Fibroblast of villous mesenchyme (primary cell): ENCODE data around the gene ELAVL1. TPM values are rescaled to one million over a fixed set of nuclear protein-coding genes. Genes with fewer than 3 reads are reported as not detected.

ENCODE experiments used
- DNase-seq: peaks from one replicate; pipeline ENCODE4 v3.0.0-alpha.2; 2010; ENCODE audit warnings: low read depth
- H3K4me3 ChIP-seq: 2 replicates; pipeline ENCODE4 v1.5.1; 2011; ENCODE audit warnings: low read depth, mild to moderate bottlenecking, low read length
- total RNA-seq: library from RNA; depleted of rRNA; stranded (reverse); fragments of >200 nt; gene quantifications from 2 replicates; pipeline ENCODE4 v1.2.3, GENCODE V29; 2012
- TF ChIP-seq, protein P1 (sequence below): IDR thresholded peaks from 2 replicates; pipeline ENCODE4 v1.5.1; 2012; ENCODE audit warnings: low read depth, mild to moderate bottlenecking, low read length; ENCODE audit not compliant: insufficient read depth

The ELAVL1 gene
- total RNA-seq, result 20.3 and 26.8 TPM in 2 replicates

DNA sequence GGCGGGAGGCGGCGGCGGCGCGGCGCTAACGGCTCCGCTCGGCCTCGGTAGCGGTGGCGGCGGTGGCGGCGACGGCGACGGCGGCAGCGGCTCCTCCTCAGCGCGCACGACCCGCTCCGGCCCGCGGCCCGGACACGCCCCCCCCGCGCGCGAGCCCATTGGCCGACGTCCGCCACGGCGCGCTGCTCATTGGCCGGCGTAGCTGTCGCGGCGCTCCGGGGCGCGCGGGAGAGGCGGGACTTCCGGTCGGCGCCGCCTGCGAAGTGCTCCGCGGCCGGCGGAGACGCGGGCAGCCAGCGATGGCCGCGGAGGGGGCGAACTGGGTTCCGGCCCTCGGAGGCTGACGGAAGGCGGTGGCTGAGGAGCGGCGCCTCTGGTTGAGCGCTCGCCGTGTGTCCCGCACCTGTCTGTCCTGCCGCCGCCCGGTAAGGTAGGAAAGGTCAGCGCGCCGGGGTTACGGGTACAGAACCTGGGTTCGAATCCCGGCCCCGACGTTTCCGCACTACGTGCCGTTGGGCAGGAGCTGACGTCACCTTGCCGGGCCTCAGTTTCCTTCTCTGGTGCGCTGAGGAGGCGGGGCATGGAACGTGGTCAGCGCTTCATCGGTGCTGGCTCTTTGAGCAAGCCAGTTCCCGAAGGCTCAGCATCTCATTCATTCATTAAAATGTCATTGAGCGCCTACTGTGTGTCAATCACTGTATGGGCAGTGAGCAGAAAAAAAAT, at the start of gene ELAVL1:
ELAVL1 (minus strand) TSS at position 108 of the 723 bp plus-strand sequence. CDS start 13,826 bp downstream, outside the sequence.
- peak within 1 kb of the TSS; percentile 91 for H3K4me3 ChIP-seq
- TF ChIP-seq, protein P1, sequence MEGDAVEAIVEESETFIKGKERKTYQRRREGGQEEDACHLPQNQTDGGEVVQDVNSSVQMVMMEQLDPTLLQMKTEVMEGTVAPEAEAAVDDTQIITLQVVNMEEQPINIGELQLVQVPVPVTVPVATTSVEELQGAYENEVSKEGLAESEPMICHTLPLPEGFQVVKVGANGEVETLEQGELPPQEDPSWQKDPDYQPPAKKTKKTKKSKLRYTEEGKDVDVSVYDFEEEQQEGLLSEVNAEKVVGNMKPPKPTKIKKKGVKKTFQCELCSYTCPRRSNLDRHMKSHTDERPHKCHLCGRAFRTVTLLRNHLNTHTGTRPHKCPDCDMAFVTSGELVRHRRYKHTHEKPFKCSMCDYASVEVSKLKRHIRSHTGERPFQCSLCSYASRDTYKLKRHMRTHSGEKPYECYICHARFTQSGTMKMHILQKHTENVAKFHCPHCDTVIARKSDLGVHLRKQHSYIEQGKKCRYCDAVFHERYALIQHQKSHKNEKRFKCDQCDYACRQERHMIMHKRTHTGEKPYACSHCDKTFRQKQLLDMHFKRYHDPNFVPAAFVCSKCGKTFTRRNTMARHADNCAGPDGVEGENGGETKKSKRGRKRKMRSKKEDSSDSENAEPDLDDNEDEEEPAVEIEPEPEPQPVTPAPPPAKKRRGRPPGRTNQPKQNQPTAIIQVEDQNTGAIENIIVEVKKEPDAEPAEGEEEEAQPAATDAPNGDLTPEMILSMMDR, result no peak
- peak; percentile 91 for DNase-seq

DNA sequence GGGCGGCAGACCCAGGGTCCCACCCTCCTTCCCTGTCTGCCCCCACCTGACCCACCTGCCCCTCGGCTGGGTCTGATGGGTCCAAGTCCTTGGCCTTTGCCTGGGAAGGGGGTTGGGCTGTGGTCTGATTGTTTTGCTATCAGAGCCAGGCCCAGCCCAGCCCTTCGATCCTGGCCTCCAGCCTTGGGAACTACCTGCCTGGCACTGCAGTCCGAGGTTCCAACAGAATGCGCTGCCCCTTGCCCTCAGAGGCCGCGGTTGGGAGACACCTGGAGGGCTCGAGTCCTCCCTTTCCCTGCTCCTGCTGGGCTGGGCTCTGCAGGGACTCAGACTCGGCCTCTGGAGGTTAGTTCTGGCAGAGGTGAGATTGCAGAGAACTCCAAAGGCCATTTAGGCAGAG, 48.7 kb upstream of the ELAVL1 start:
- no peak for DNase-seq
- TF ChIP-seq, protein P1, result no peak
- no peak overlapping the region for H3K4me3 ChIP-seq

DNA sequence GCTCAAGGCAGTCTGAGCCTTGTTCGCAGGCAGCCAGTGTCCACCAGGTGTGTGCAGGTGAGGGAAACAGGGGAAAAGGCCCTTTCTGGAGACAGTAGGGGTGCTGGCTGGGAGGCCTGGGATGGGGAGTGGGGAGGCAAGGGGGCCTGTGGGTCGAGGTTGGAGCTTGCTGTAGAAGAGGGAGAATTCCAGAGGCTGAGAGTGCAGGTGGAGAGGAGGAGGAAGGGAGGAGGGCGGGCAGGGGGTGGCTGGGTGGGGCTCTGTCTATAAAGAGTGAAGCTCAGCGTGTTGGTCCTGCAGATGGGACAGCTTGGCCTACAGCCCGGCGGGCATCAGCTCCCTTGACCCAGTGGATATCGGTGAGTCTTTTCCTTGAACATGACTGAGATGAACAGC, 47.0 kb upstream of the ELAVL1 start, which contains the start of gene CCL25:
CCL25 (plus strand) TSS at position 297 of the 396 bp plus-strand sequence. CDS start 290 bp downstream, outside the sequence.
- no peak for DNase-seq
- TF ChIP-seq, protein P1, result no peak
- no peak within 1 kb of the TSS for H3K4me3 ChIP-seq

DNA sequence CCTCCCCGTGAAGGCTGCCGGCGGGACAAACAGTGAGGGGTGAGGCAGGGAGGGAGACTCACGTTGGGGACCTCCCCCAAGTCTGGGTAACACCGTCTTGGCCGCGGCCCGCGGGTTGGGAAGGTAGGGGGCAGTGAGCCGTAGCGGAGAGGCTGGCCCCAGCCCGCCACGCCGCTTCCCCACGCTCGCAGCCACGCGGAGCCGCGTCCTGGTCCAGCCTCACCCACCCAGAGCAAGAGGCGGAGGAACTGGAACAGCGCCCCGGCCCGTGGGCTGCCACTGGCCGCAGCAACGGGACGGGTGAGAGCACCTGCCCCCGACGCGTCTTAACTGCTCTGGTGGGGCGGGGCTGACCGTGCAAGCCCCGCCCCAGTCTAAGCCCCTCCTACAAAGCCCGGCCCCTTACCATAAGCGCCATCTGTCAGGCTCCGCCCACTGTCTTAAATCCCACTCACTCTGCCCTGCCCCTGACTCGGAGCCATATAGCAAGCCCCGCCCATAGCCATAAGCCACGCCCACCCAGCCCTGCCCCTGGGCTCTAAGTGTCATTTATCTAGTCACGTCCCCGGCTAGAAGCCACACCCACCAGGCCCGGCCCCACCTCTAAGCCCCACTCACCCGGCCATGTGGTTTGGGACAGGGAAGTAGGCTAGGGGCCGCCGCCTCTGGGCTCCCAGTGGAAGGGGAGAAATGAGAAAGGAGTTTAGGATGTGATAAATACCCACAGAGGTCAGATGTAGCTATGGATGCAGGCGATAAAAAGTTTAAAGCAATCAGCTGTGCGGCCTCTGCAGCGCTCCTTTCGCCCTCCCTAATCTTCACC, 45.0 kb upstream of the ELAVL1 start:
- DNase-seq, result peak; percentile 74
- peak overlapping the region; percentile 21 for H3K4me3 ChIP-seq

DNA sequence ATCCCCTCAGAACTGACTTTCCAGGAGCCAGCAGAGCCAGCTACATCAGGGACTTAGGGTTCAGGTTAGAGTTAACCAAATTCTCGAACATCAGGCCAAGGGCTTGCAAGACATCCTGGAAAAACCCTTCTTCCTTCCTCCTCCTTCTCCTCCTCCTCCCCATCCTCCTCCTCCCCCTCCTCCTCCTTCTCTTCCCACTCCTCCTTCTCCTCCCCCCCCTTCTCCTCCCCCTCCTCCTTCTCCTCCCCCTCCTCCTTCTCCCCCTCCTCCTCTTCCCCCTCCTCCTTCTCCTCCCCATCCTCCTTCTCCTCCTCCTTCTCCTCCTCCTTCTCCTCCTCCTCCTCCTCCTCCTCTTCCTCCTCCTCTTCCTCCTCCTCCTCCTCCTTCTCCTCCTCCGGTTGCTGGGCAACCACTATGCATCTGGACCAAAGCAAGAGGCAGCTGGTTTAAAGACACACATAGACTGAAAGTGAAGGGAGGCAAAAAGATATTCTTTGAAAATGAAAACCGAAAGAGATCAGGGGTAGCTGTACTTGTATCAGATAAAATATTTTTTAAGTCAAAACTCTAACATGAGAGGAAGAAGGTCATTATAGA, 41.2 kb upstream of the ELAVL1 start:
- TF ChIP-seq, protein P1, result no peak
- DNase-seq, result no peak
- no peak overlapping the region for H3K4me3 ChIP-seq

More for the DNA sequence above, 45.0 kb upstream of the ELAVL1 start:
- TF ChIP-seq, protein P1, result no peak

DNA sequence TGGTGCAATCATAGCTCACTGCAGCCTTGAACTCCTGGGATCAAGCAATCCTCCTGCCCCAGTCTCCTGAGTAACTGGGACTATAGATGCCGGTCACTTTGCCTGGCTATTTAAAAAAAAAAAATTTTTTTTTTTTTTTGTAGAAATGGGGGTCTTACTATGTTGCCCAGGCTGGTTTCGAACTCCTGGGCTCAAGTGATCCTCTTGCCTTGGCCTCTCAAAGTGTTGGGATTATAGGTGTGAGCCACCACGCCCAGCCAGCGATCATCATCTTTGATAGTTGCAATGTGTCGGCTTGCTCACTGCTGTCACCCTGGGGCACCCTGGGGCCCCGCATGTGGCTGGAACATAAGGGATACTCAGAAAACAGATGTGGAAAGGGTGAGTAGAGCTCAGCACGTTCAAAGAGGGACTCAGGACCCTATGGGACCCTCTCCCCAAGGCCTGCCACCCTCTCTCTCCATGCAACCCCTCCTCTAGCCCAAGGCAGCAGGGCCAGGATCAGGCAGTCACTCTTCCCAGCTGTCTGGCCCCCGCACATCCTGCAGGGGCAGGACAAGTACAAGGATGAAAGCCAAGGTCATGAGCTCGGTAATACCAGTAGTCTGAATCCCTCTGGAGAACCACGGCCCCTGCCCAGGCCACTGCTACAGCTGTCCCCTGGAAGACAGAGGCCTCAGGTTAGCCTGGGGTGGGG, 40.6 kb upstream of the ELAVL1 start:
- DNase-seq, result no peak
- no peak overlapping the region for H3K4me3 ChIP-seq
- TF ChIP-seq, protein P1, result no peak
